Chondrocyte (in vitro differentiated cells): ENCODE measurements around the gene TBXAS1. TPM values are rescaled to one million over a fixed set of nuclear protein-coding genes. Genes with fewer than 3 reads are reported as not detected.
A peak's percentile ranks its signal among the peaks of the same experiment; 100 is the strongest.

Experiments
- DNase-seq: peaks from one replicate; pipeline ENCODE4 v3.0.0; 2021; ENCODE audit warnings: mixed read lengths, low spot score
- H3K27ac Mint-ChIP-seq: one replicate; pipeline ENCODE4 v1.8.0; 2021; ENCODE audit warnings: mild to moderate bottlenecking, moderate library complexity, mixed read lengths; ENCODE audit not compliant: unreplicated experiment
- H3K27me3 Mint-ChIP-seq: 2 replicates; pipeline ENCODE4 v1.8.0; 2021; ENCODE audit warnings: low read depth, mixed read lengths
- H3K36me3 Mint-ChIP-seq: 2 replicates; pipeline ENCODE4 v1.8.0; 2021; ENCODE audit warnings: low read depth, mixed read lengths
- H3K4me1 Mint-ChIP-seq: 2 replicates; pipeline ENCODE4 v1.8.0; 2021; ENCODE audit warnings: low read depth, mild to moderate bottlenecking, mixed read lengths
- H3K4me3 Mint-ChIP-seq: one replicate; pipeline ENCODE4 v1.8.0; 2021; ENCODE audit warnings: mild to moderate bottlenecking, moderate library complexity, mixed read lengths; ENCODE audit not compliant: unreplicated experiment
- H3K9me3 Mint-ChIP-seq: 2 replicates; pipeline ENCODE4 v1.8.0; 2021; ENCODE audit warnings: low read depth, mixed read lengths
- total RNA-seq: library from RNA; stranded (reverse); gene quantifications from 3 replicates; pipeline ENCODE4 v1.2.1, GENCODE V29; 2021
- TF ChIP-seq, protein P1 (sequence below): fragments of 200-600 bp; sonication (generic); IDR thresholded peaks from 2 replicates; pipeline ENCODE4 v1.5.0; 2021; ENCODE audit warnings: antibody characterized with exemption, mild to moderate bottlenecking, moderate library complexity

The TBXAS1 gene
- total RNA-seq, 1 donor from 2014 or later: 2.4 TPM

DNA sequence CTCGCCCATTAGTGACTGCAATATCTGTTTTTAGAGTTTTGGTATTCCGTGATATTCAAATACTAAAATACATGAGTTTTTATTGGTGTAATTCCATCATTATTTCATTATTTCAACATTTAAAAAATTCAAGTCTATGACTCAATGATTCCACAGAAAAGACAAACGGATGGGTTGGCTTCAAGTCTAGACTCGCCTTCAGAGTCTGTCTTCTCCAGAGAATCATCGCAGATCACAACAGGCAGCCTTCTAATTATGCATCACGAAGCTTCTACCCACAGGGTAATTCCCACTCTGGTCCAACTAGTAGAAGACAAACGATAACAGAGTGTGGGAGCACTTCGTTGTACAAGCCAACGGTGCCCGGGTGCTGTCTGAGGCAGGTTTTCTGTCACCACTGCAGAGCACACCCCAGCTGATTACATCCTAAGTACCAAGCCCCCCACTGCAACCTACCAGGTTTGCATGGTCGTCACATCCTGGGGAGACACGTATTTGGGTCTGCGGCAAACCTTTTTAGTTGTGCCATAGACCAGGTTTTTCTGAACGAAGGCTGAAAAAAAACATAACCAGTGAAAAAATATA lies 204.8 kb downstream of the TBXAS1 start:
- Mint-ChIP-seq H3K27me3 (no peaks in the 10 kb centered on the region), H3K4me1 (peaks cover 14% of the 10 kb centered on the region), H3K36me3 (peaks cover 20% of the 10 kb centered on the region), H3K4me3 (no peak overlapping the region), H3K9me3 (no peaks in the 10 kb centered on the region), H3K27ac (no peak overlapping the region)
- TF ChIP-seq, protein P1, sequence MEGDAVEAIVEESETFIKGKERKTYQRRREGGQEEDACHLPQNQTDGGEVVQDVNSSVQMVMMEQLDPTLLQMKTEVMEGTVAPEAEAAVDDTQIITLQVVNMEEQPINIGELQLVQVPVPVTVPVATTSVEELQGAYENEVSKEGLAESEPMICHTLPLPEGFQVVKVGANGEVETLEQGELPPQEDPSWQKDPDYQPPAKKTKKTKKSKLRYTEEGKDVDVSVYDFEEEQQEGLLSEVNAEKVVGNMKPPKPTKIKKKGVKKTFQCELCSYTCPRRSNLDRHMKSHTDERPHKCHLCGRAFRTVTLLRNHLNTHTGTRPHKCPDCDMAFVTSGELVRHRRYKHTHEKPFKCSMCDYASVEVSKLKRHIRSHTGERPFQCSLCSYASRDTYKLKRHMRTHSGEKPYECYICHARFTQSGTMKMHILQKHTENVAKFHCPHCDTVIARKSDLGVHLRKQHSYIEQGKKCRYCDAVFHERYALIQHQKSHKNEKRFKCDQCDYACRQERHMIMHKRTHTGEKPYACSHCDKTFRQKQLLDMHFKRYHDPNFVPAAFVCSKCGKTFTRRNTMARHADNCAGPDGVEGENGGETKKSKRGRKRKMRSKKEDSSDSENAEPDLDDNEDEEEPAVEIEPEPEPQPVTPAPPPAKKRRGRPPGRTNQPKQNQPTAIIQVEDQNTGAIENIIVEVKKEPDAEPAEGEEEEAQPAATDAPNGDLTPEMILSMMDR: no peak
- DNase-seq: no peak

DNA sequence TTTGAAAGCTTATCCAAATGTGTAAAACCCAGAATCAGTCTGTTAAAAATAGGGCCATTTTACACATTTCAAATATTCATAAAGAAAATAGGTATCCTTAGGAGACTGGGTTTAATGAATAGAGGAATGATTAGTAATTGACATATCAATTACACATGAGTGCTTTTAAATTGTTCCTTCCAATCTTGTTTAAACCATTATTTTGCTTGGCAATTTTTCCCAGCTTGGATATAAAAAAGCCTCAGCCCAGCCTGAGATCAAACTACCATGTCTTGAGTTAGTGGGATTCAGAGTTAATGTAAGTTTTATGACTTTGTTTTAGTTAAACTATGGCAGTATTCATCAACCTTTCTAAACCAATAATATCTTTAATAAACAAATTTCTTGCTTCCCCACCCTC lies 205.4 kb downstream of the TBXAS1 start:
- Mint-ChIP-seq H3K4me1 (peaks cover 18% of the 10 kb centered on the region), H3K27ac (no peak overlapping the region)
- TF ChIP-seq, protein P1: no peak

DNA sequence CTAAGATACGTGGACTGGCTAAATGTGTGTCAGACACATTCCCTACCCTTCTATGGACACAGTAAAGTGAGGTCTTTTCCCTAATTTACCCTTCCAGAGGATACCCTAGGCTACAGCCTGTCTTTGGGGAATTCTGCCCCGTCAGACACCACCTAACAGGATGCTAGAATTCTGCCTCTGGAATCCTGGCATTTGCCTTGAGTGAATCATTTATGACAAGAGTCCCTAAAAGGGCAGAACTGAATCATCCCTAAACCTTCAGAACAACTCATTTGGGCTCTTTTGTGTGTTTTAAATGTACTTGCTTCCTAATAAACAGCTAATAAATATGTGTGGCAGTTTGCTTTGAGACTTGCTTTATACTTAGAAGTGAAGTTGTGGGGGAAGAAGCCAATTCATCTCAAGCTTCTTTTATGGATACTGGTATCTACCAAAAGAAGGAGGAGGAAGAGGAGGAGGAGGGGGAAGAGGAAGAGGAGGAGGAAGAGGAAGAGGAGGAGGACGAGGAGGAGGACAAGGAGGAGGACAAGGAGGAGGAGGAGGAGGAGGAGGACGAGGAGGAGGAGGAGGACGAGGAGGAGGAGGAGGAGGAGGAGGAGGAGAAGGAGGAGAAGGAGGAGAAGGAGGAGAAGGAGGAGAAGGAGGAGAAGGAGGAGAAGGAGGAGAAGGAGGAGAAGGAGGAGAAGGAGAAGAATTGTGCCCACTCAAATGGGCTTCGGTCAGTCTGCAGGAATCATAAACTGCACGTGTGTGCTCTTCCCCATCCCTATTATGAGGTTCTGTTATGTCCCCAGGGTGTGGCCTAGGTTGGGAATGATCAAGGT lies 206.5 kb downstream of the TBXAS1 start:
- H3K4me3 Mint-ChIP-seq: no peak overlapping the region
- peaks cover 27% of the 10 kb centered on the region for H3K36me3 Mint-ChIP-seq
- H3K27me3 Mint-ChIP-seq: no peaks in the 10 kb centered on the region
- TF ChIP-seq, protein P1: no peak
- no peaks in the 10 kb centered on the region for H3K9me3 Mint-ChIP-seq
- H3K4me1 Mint-ChIP-seq: peaks cover 18% of the 10 kb centered on the region
- DNase-seq: no peak
- H3K27ac Mint-ChIP-seq: peak overlapping the region; percentile 73

More for the DNA sequence above, 205.4 kb downstream of the TBXAS1 start:
- H3K4me3 Mint-ChIP-seq: no peak overlapping the region
- peaks cover 23% of the 10 kb centered on the region for H3K36me3 Mint-ChIP-seq
- H3K9me3 Mint-ChIP-seq: no peaks in the 10 kb centered on the region
- no peak for DNase-seq
- no peaks in the 10 kb centered on the region for H3K27me3 Mint-ChIP-seq

DNA sequence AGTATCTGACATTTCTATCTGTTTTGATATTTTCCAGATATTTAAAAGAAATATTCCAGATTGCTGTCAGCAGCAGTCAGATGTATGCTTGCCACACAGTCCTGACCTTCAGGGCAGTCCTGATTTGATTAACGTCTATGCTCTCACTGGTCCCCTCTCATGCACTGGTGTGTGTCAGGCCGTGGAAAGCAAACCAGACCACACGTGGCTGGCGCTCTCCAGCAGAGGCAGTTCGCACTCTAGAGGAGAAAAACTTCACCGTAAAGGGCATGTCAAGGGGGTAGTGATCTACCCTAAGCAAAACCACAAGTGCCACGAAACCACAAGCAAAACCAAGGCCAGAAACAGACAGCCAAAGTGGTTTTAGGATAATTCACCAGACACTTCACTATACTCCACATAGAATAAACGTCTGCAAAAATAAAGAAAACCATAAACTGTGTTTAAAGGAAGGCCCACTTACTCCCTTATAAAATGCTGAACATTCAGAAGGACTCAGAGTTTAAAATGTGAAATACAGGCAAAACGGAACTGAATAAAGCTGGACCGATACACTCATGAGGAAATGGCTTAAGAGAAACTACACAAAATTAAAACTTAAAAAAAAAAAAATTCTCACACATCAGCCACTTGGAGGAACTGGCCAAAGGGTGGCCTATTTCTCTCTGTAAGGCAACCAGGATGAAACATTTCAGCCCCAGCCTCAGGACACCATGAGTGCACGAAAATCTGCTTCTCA lies 207.3 kb downstream of the TBXAS1 start:
- H3K36me3 Mint-ChIP-seq: peaks cover 25% of the 10 kb centered on the region
- DNase-seq: no peak
- peaks cover 23% of the 10 kb centered on the region for H3K4me1 Mint-ChIP-seq
- no peaks in the 10 kb centered on the region for H3K9me3 Mint-ChIP-seq
- H3K4me3 Mint-ChIP-seq: no peak overlapping the region
- H3K27me3 Mint-ChIP-seq: no peaks in the 10 kb centered on the region
- no peak overlapping the region for H3K27ac Mint-ChIP-seq
- TF ChIP-seq, protein P1: no peak

DNA sequence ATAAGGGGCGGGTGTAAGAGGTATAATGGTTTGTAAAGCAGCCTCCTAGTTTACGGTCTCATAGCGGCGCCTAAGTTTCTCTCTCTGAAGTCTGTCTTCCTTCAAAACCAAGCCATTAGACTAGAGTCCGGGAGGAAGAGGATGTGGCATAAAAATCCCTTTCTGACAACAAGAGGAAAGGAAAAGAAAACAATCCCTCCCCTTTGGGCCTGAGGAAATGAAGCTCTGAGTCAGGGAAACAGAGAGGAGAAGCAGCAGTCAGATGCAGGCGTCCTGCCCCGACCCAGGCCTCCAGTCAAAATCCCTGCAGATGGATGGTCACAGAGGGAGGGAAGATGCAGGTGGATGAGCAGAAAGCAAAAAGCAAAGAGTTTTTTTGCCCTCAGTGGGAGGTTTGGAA lies 210.0 kb downstream of the TBXAS1 start:
- H3K4me1 Mint-ChIP-seq: peaks cover 35% of the 10 kb centered on the region
- TF ChIP-seq, protein P1: no peak
- H3K27ac Mint-ChIP-seq: no peak overlapping the region
- DNase-seq: no peak
- no peak overlapping the region for H3K4me3 Mint-ChIP-seq
- peaks cover 20% of the 10 kb centered on the region for H3K36me3 Mint-ChIP-seq
- no peaks in the 10 kb centered on the region for H3K27me3 Mint-ChIP-seq
- H3K9me3 Mint-ChIP-seq: no peaks in the 10 kb centered on the region
